ENCODE measurements around the gene TIGD3. TPM values are rescaled to one million over a fixed set of nuclear protein-coding genes. Genes with fewer than 3 reads are reported as not detected.

Gene TIGD3
- total and polyA plus RNA-seq, 2 of the 13 experiments (the other 11 are each of a cell fraction or from before 2014, with no cell fraction given), result 0.49 to 4.9 TPM

- no peak for TF ChIP-seq BATF2 (CRISPR knock-in tag; IDR thresholded peaks at IDR 0.05)
- TF ChIP-seq HNF4G (IDR thresholded peaks at IDR 0.05; ENCODE audit: borderline replicate concordance, low read depth, low read length), result no peak
- no peak for TF ChIP-seq HNF4G (CRISPR knock-in tag; IDR thresholded peaks at IDR 0.05; ENCODE audit: borderline replicate concordance, low read depth)
- TF ChIP-seq ZNF441 (CRISPR knock-in tag; IDR thresholded peaks at IDR 0.05; ENCODE audit: borderline replicate concordance), result no peak
- TF ChIP-seq YEATS2 (CRISPR knock-in tag; IDR thresholded peaks at IDR 0.05; ENCODE audit: borderline replicate concordance), result no peak
- 0 out of 2 replicates have a peak, but pooled peaks have one; percentile 49 for TF ChIP-seq ZNF362 (CRISPR knock-in tag; IDR thresholded peaks at IDR 0.05; ENCODE audit: borderline replicate concordance)
- no peak for TF ChIP-seq PCBP1 (IDR thresholded peaks at IDR 0.05; ENCODE audit: borderline replicate concordance, low read depth, low read length)
- TF ChIP-seq SRSF4 (IDR thresholded peaks at IDR 0.05; ENCODE audit: low read depth, low read length, poor library complexity, severe bottlenecking), result no peak
- TF ChIP-seq FOXK2 (IDR thresholded peaks at IDR 0.05), result no peak
- TF ChIP-seq ELK4 (CRISPR knock-in tag; IDR thresholded peaks at IDR 0.05; ENCODE audit: borderline replicate concordance), result no peak
- no peak for TF ChIP-seq ZSCAN25 (CRISPR knock-in tag; IDR thresholded peaks at IDR 0.05)
- TF ChIP-seq MTA1 (CRISPR knock-in tag; IDR thresholded peaks at IDR 0.05; ENCODE audit: borderline replicate concordance), result peak; percentile 97; the same call in 1 of the 2 replicates
- no peak for TF ChIP-seq TMF1 (CRISPR knock-in tag; IDR thresholded peaks at IDR 0.05; ENCODE audit: low read depth)
- TF ChIP-seq SMAD1 (CRISPR knock-in tag; IDR thresholded peaks at IDR 0.05; ENCODE audit: borderline replicate concordance, low read depth), result no peak
- no peak for TF ChIP-seq MAFG (CRISPR knock-in tag; IDR thresholded peaks at IDR 0.05)
- TF ChIP-seq USF2 (IDR thresholded peaks at IDR 0.05; ENCODE audit: low read depth, low read length), result no peak
- TF ChIP-seq USF2 (CRISPR knock-in tag; IDR thresholded peaks at IDR 0.05; ENCODE audit: borderline replicate concordance), result no peak
- peak; percentile 71 for TF ChIP-seq GMEB1 (CRISPR knock-in tag; IDR thresholded peaks at IDR 0.05; ENCODE audit: borderline replicate concordance)
- 0 out of 2 replicates have a peak, but pooled peaks have one; percentile 36 for TF ChIP-seq RNF2 (conservative IDR thresholded peaks at IDR 0.05; ENCODE audit: low read depth)
- TF ChIP-seq ZFAT (CRISPR knock-in tag; conservative IDR thresholded peaks at IDR 0.05), result no peak
- no peak for TF ChIP-seq RFXAP (CRISPR knock-in tag; IDR thresholded peaks at IDR 0.05; ENCODE audit: borderline replicate concordance)
- TF ChIP-seq SAFB2 (CRISPR knock-in tag; IDR thresholded peaks at IDR 0.05; ENCODE audit: borderline replicate concordance, low read depth), result peak; percentile 45; the same call in 1 of the 2 replicates
Observed at GRCh38 chr11:65386307-65387140, 32.0 kb downstream of the TIGD3 start, which contains the start of gene FRMD8 (continued).
